ENCODE data around the gene ANKS1B. TPM values are rescaled to one million over a fixed set of nuclear protein-coding genes. Genes with fewer than 3 reads are reported as not detected.

Gene ANKS1B
- total RNA-seq, 1 experiment from 2014 or later, result 9.7 TPM

GRCh38 chr12:99235381-99235780 lies 749.4 kb downstream of the ANKS1B start:
- CTCF ChIA-PET, result no interaction called here
- Histone ChIP-seq H3K9me3 (ENCODE audit: control insufficient read depth, insufficient read depth, low read depth, low read length) (no peaks in the 10 kb centered on the region), H3K27ac (ENCODE audit: low read length) (no peak overlapping the region), H3K36me3 (ENCODE audit: control insufficient read depth, insufficient read depth, low read length) (no peaks in the 10 kb centered on the region), H3K4me1 (ENCODE audit: control insufficient read depth, insufficient read depth, low read length) (no peaks in the 10 kb centered on the region), H3K4me3 (ENCODE audit: low read depth in 2 of 2, low read length in 2 of 2) (no peak overlapping the region), H3K27me3 (ENCODE audit: control insufficient read depth, insufficient read depth, low read length) (no peaks in the 10 kb centered on the region)
- in situ Hi-C loops (cut with HindIII; ENCODE audit: low pct_unique_long_range_greater_than_20kb, low sequenced_read_pairs) (no loop called here), intact Hi-C loops (cut with micrococcal nuclease; ENCODE audit: unreplicated experiment) (no loop called here)
- POLR2A ChIA-PET, result no interaction called here
- DNase-seq (ENCODE audit: low read depth, low spot score) (no peak), ATAC-seq (no peak)
- no TSS peak for BruUV-seq (replicated peaks)
- TF ChIP-seq POLR2AphosphoS5 (IDR thresholded peaks at IDR 0.05; ENCODE audit: low read depth, low read length), result no peak
- TF ChIP-seq SIN3A (IDR thresholded peaks at IDR 0.05; ENCODE audit: borderline replicate concordance, insufficient read depth, low read depth, low read length), result no peak
- no peak for TF ChIP-seq TCF7L2 (IDR thresholded peaks at IDR 0.05; ENCODE audit: low read depth, low read length)
- no peak for TF ChIP-seq CTCF (IDR thresholded peaks at IDR 0.05)
- TF ChIP-seq REST (IDR thresholded peaks at IDR 0.05; ENCODE audit: insufficient read depth in 1 of 2, low read depth in 2 of 2, low read length in 1 of 2), result no peak

GRCh38 chr12:99234702-99235101 lies 750.0 kb downstream of the ANKS1B start:
- intact Hi-C loops (cut with micrococcal nuclease; ENCODE audit: unreplicated experiment) (no loop called here), in situ Hi-C loops (cut with HindIII; ENCODE audit: low pct_unique_long_range_greater_than_20kb, low sequenced_read_pairs) (no loop called here)
- no peak for ATAC-seq
- Histone ChIP-seq H3K4me1 (ENCODE audit: control insufficient read depth, insufficient read depth, low read length) (no peaks in the 10 kb centered on the region), H3K27ac (ENCODE audit: low read length) (no peak overlapping the region), H3K36me3 (ENCODE audit: control insufficient read depth, insufficient read depth, low read length) (no peaks in the 10 kb centered on the region), H3K4me3 (ENCODE audit: low read depth in 2 of 2, low read length in 2 of 2) (no peak overlapping the region), H3K27me3 (ENCODE audit: control insufficient read depth, insufficient read depth, low read length) (no peaks in the 10 kb centered on the region), H3K9me3 (ENCODE audit: control insufficient read depth, insufficient read depth, low read depth, low read length) (no peaks in the 10 kb centered on the region)
- no TSS peak for BruUV-seq (replicated peaks)
- ChIA-PET CTCF (no interaction called here), POLR2A (no interaction called here)
- DNase-seq (ENCODE audit: low read depth, low spot score), result no peak
- TF ChIP-seq POLR2AphosphoS5 (IDR thresholded peaks at IDR 0.05; ENCODE audit: low read depth, low read length) (no peak), SIN3A (IDR thresholded peaks at IDR 0.05; ENCODE audit: borderline replicate concordance, insufficient read depth, low read depth, low read length) (no peak), CTCF (IDR thresholded peaks at IDR 0.05) (no peak), TCF7L2 (IDR thresholded peaks at IDR 0.05; ENCODE audit: low read depth, low read length) (no peak), REST (IDR thresholded peaks at IDR 0.05; ENCODE audit: insufficient read depth in 1 of 2, low read depth in 2 of 2, low read length in 1 of 2) (no peak)
